Right atrium auricular region (tissue), 2 donors: ENCODE results near the gene ACAP2. TPM values are rescaled to one million over a fixed set of nuclear protein-coding genes. Genes with fewer than 3 reads are reported as not detected.

Source experiments
- DNase-seq: peaks from one replicate; pipeline ENCODE4 v3.0.0-alpha.2; 2019; ENCODE audit warnings: low spot score
- H3K27ac ChIP-seq, 2 donors: fragments of 200-600 bp; sonication (generic); 1 replicate in 1 of 2; 2 replicates in 1 of 2; pipeline ENCODE4 v1.5.1; 2016 to 2019
- H3K27me3 ChIP-seq, 2 donors: fragments of 200-600 bp; sonication (generic); one replicate each; pipeline versions ENCODE4 v1.5.1 to v1.6.0; 2017 to 2019
- H3K36me3 ChIP-seq: fragments of 200-600 bp; sonication (generic); one replicate; pipeline ENCODE4 v1.5.1; 2016
- H3K4me1 ChIP-seq, 2 donors: fragments of 200-600 bp; sonication (generic); one replicate each; pipeline versions ENCODE4 v1.5.1 to v1.6.0; 2017 to 2019
- H3K4me3 ChIP-seq, 2 donors: fragments of 200-600 bp; sonication (generic); 1 replicate in 1 of 2; 2 replicates in 1 of 2; pipeline ENCODE4 v1.5.1; 2017 to 2019; ENCODE audit warnings: mild to moderate bottlenecking in 1 of 2, moderate library complexity in 1 of 2
- H3K9me3 ChIP-seq, 2 donors: fragments of 200-600 bp; sonication (generic); one replicate each; pipeline ENCODE4 v1.5.1; 2019
- total RNA-seq, 2 donors: library from RNA; depleted of rRNA; stranded (reverse); fragments of >200 nt; gene quantifications; one replicate each; pipeline ENCODE4 v1.1.0, GENCODE V29; 2016
- TF ChIP-seq, protein P1 (sequence below), 2 donors: fragments of 200-600 bp; sonication (generic); IDR thresholded peaks; one replicate each; pipeline ENCODE4 v1.5.1; 2019; ENCODE audit warnings: antibody characterized with exemption in 2 of 2

ACAP2 gene
- total RNA-seq, 2 donors from 2014 or later = 17.8 to 18.9 TPM

DNA sequence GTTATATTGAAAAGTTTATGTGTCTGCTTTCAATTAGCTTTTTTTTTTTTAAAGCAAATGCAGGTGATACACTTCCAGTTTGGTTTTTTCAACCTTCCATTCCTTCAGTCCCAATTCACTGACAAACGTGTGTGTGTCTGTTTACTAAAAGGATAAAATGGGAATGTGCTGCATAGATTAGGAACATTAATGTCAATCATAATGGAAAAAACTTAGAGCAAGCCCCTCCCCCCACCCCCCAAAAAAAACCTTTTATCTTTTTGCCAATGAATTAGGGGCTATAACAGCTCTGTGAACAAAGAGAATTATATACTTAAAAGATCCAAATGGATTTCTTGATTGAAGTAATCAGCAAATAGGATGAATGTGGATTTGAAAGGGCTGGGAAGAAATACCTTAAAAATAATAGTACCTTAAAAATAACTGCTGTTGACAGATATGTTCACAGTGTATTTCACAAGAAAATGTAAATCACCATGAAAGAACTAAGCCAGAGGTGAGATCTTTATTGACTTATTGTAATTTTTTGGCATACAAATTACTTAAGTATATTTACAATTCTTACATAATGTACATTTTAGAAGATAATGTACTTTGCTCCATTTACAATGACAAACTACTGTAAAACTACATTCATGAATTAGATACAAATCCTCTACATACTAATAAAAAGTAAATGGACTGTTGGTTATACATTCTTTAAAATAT lies 168.4 kb downstream of the ACAP2 start:
- H3K4me1 ChIP-seq = peaks cover 0 to 19% of the 10 kb centered on the region in 2 donors
- TF ChIP-seq, protein P1, sequence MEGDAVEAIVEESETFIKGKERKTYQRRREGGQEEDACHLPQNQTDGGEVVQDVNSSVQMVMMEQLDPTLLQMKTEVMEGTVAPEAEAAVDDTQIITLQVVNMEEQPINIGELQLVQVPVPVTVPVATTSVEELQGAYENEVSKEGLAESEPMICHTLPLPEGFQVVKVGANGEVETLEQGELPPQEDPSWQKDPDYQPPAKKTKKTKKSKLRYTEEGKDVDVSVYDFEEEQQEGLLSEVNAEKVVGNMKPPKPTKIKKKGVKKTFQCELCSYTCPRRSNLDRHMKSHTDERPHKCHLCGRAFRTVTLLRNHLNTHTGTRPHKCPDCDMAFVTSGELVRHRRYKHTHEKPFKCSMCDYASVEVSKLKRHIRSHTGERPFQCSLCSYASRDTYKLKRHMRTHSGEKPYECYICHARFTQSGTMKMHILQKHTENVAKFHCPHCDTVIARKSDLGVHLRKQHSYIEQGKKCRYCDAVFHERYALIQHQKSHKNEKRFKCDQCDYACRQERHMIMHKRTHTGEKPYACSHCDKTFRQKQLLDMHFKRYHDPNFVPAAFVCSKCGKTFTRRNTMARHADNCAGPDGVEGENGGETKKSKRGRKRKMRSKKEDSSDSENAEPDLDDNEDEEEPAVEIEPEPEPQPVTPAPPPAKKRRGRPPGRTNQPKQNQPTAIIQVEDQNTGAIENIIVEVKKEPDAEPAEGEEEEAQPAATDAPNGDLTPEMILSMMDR (IDR thresholded peaks at IDR 0.05) = no peak
- no peak overlapping the region for H3K4me3 ChIP-seq
- no peaks in the 10 kb centered on the region for H3K36me3 ChIP-seq
- no peak overlapping the region for H3K27ac ChIP-seq
- H3K27me3 ChIP-seq = no peaks in the 10 kb centered on the region
- H3K9me3 ChIP-seq = no peaks in the 10 kb centered on the region
- no peak for DNase-seq

DNA sequence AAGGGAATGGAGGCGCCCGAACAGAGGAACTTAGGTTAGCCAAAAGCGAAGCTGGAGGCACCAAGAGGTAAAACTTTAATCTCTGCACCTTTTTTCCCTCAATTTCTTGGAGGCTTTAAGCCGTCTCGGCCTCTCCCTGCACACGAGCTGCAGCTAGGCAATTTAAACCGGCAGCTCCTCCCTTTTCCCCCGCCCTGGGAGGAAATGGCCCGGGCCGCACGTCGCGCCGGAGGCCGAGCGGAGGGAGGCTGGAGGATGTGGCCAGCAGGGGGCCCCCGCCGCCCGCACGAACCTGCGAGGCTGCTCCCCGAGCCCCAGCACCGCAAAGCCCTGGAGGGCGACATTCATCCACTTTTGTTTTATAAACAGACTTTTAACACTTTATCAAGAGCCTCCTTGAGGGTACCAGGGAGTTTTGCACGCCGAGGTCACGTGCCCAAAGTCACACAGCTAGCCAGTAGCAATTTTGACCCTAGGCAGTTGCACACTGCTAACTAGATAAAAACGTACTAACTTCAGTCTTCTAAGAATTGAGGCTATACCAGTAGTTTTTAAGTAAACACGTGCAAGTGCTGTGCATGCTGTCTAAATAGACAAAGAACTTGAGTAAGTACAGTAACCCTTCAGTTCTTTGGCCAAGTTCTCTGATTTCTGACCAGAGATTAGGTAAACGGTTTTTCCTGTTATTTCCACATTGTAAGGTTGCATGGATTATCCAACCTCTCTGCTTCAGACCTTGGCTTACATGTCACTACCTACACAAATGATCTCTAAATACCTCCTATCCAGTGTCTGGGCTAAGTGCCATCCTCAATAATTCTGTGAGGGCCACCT lies 171.2 kb downstream of the ACAP2 start:
- Histone ChIP-seq H3K4me3 (peak overlapping the region; percentile 73 to 77), H3K27me3 (no peaks in the 10 kb centered on the region), H3K4me1 (peaks cover 0 to 25% of the 10 kb centered on the region in 2 donors), H3K36me3 (no peaks in the 10 kb centered on the region), H3K27ac (peak overlapping the region; percentile 80 to 93), H3K9me3 (no peaks in the 10 kb centered on the region)
- TF ChIP-seq, protein P1 (IDR thresholded peaks at IDR 0.05) = peak; percentile 88 to 91
- DNase-seq = peak; percentile 83

GRCh38 chr3:195270817-195271409 lies 171.9 kb downstream of the ACAP2 start, which contains the start of gene XXYLT1:
TSS of gene XXYLT1 (minus strand) at chr3:195271159. CDS start at chr3:195271058, 101 bp downstream.
- TF ChIP-seq, protein P1 (IDR thresholded peaks at IDR 0.05) = peak; percentile 65 to 85
- peak within 1 kb of the TSS; percentile 73 to 77 for H3K4me3 ChIP-seq
- H3K9me3 ChIP-seq = no peaks in the 10 kb centered on the region
- H3K27ac ChIP-seq = peak within 1 kb of the TSS; percentile 80 to 93
- no peaks in the 10 kb centered on the region for H3K36me3 ChIP-seq
- DNase-seq = peak; percentile 81
- peaks cover 0 to 25% of the 10 kb centered on the region in 2 donors for H3K4me1 ChIP-seq
- H3K27me3 ChIP-seq = no peaks in the 10 kb centered on the region

- H3K4me3 ChIP-seq = peak overlapping the region; percentile 73 to 77
- H3K36me3 ChIP-seq = no peaks in the 10 kb centered on the region
- H3K27ac ChIP-seq = peak overlapping the region; percentile 80 to 93
- H3K4me1 ChIP-seq = peaks cover 0 to 25% of the 10 kb centered on the region in 2 donors
- no peaks in the 10 kb centered on the region for H3K9me3 ChIP-seq
- no peak for DNase-seq
- H3K27me3 ChIP-seq = no peaks in the 10 kb centered on the region
- TF ChIP-seq, protein P1 (IDR thresholded peaks at IDR 0.05) = no peak
These were observed 172.6 kb downstream of the ACAP2 start for GRCh38 chr3:195270079-195270816.

DNA sequence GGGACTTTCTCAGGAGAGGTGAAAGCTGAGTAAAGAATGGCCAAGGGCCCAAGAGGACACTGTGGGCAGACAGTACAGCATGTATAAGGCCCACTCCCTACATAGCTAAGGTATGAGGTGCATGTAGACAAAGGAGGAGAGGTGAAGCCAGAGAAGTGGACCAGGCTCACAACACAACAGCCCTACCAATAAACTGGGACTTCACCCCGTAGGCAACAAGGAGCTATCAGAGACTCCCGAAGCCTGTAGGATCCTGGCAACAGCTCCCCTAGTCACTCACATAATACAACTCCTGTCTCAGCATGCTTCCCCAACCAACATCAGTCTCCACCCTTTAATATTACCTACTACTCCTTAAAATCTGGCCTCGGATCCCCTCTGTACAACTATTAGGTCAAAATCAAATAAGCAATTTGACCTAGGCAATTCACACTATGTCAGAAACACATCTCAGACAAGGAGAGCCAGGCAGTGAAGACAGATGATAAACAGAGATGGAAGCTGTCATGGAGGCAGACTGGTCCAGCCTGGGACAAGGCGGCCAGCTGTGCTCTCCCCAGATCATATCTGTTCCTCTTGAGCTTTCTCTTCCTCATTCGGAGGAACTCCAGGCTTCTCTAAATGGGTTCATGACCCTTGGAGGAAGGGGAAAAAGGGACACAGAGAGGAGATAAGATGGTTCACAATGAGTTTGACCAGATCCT lies 173.3 kb downstream of the ACAP2 start:
- no peaks in the 10 kb centered on the region for H3K36me3 ChIP-seq
- no peak overlapping the region for H3K27ac ChIP-seq
- peaks cover 0 to 25% of the 10 kb centered on the region in 2 donors for H3K4me1 ChIP-seq
- no peaks in the 10 kb centered on the region for H3K27me3 ChIP-seq
- TF ChIP-seq, protein P1 (IDR thresholded peaks at IDR 0.05) = no peak
- H3K9me3 ChIP-seq = no peaks in the 10 kb centered on the region
- H3K4me3 ChIP-seq = peak overlapping the region in 1 of 2 donors; percentile 73
- DNase-seq = no peak
